GM19239 (cell line): ENCODE measurements around the gene DMD.
A peak's percentile ranks its signal among the peaks of the same experiment; 100 is the strongest.
"Not testable (repeated sequence)": the region's sequence is repeated elsewhere in the genome, so short reads cannot be mapped to it uniquely, and the experiment has no call there.

Source experiments
- DNase-seq: peaks from one replicate; pipeline ENCODE4 v3.0.0; 2011; ENCODE audit warnings: low spot score; ENCODE audit not compliant: insufficient read length
- FAIRE-seq: peaks from 2 replicates; lab custom pipeline; 2011; peaks lifted over from hg19 to GRCh38; lab: Jason Lieb, UNC

The DMD gene

DNA sequence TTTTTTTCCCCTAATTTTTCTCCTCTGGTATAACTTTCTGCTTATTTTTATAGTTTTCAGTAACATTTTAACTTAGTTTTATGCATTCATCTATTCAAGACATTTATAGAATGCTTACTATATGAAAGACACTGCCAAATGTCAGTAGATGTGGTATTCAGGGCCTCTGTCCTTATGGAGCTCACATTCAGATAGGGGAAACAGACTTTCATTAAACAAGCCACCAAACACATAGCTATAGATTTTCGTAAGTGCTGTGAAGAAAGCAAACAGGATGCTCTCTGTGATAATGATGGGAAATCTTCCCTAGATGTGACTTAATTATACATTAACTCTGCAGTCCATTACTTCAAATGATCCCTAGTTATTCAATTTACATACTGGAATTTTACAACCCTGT is 1777.5 kb downstream of the DMD start:
- no peak for DNase-seq
- FAIRE-seq = no peak

DNA sequence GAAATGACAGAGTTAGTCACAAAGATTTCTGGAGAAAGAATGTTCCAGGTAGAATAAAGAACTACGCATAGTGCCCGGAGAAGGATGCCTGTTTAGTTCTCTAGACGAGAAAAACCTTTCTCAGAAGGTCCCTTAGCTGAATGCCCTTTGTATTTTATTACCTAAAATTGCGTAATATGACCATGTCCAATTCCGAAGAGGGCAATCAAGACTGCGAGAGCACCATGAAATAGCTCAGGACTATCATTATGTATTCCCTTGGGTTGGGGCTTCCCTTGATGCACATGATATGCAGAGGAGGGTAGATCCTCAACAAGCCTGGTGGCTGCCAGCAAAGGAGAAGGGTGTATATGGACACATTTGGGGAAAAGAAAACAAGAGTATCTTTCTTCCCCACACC is 1781.4 kb downstream of the DMD start:
- FAIRE-seq = no peak
- no peak for DNase-seq

DNA sequence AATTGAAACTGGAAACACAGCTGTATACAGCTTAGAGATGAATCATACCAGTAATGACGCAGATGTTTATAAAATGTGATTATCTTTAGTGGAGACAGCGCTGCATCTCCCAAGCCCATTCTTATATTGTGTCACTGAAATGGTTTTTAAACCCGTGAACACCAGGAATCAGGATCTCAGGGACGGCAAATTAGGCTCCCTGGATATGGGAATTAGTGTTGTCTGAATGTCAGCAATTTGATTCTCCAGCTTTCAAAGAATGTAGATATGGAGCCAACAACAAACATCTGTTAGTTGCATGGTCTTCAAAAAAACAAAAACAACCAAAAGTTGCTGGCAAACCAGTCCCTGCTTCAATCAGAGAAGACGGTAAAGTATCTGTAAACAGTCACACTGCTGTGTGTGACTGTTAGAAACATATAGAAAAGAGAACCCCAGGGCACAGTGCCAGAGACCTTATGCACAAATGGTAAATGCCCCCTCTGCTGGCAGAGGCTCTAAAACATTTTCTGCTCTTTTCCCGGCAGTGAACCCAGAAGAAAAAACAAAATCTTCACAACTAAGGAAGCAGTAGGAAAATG is 1787.7 kb downstream of the DMD start:
- DNase-seq = peak; percentile 1

DNA sequence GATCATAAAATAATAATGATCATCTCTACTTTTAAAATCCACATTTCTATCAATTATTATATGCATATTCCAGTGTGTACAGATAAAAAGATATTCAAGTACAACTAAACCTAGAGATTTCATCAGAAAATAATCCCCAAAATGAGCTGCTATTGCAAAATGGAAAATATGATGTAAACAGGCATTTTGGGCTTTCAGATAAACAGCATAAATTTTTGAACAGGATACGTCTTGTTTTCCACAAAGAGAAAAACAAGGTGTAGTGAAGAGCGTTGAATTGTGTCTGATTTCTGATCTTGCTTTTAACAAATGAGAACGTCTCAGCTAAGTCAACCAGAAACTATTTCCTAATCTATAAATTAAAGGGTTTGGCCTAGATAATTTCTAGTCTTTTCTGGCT is 1789.9 kb downstream of the DMD start:
- DNase-seq (no peak), FAIRE-seq (no peak)

More for the DNA sequence above, 1787.7 kb downstream of the DMD start:
- peak; percentile 37 for FAIRE-seq

DNA sequence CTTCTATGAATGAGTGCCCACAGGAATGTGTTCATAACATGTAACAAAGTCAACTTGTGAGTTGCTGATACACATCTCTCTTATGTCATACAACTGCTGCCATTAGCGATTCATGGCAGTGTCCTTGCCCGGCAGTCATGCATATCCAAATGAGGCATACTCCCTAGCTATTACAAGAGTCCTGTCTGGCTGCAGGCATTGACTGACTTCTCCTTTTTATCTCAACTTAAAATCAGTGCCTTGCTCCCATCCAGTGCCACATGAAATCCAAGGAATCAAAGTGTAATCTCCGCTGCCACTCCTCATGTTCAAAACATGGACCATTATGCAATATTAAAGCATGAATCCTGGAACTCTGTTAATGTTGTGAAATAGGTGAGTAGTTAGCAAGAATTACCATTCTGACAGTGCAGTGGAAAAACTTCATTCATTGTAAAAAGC is 1790.6 kb downstream of the DMD start:
- peak; percentile 39 for FAIRE-seq

DNA sequence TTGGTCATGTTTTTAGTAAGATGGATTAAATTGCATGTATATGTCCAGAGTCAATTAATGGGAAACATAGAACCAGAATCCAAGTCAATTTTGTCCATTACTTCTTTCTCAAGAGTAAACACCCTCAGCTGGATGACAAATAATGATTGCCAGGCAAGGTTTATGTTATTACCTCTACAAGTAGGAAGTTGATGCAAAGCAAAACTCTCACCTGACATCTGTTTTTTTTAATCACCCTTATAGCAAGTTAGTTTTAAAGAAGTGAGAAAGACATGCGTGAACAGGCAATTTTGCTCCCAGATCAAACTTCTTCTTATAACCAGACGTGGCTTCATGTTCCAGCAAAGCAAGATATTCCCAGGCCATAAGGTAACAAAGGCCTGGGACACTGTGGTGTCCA is 1791.0 kb downstream of the DMD start:
- no peak for FAIRE-seq
- no peak for DNase-seq

More for the DNA sequence above, 1790.6 kb downstream of the DMD start:
- no peak for DNase-seq

DNA sequence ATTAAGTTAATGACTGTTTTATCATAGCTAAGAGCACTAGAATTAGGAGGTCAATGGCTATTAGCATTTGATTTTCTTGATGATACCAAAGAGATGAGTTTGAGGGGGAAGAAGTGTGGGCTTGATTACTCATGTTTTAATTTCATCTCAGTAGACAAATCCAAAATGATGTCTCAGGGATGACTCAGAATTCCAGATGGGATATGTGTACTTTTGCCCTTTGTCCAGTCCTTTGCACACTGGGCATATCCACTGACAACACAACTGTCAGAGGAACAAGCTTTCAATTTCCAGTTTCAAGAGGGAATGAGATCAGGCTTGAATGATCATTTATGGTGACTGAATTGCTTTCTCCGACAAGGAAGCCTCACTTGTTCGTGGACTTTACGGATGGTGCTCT is 1814.2 kb downstream of the DMD start:
- FAIRE-seq (no peak), DNase-seq (no peak)

DNA sequence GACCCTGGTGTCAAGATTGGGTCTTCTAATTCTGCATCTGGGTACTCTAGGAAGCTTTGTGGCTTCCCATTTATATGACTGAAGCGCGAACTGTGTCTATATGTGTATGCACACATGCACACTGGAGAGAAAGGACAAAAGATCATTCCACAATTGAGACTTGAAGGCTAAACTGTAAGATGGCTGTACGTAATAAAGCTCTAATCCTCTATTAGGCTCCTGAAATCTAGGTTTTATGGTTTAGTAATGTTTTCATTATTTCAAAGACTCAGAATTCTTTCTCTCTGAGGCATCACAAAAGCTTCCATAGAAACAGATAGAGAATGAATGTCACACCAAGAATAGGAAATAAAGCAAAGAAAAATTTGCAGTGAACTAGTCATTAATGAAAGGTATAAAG is 1818.8 kb downstream of the DMD start:
- DNase-seq = no peak
- no peak for FAIRE-seq

DNA sequence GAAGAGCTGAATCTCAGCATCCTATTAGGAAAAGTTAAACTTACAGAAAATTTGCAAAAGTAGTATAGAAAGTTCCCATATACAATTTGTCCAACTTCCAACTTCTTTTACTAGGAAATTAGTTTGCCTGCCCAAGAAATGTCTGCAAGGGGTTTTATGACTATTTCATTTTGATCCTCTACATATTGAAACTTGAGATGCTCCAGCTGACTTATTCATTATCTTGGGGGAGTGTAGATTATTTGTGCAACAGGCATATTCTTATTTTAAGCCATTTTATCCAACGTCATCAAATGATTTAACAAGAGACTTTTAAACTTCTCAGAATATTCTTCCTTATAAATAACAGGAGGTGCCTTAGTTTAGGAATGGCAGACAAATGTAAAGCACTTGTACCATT is 1822.4 kb downstream of the DMD start:
- FAIRE-seq = no peak
- no peak for DNase-seq

DNA sequence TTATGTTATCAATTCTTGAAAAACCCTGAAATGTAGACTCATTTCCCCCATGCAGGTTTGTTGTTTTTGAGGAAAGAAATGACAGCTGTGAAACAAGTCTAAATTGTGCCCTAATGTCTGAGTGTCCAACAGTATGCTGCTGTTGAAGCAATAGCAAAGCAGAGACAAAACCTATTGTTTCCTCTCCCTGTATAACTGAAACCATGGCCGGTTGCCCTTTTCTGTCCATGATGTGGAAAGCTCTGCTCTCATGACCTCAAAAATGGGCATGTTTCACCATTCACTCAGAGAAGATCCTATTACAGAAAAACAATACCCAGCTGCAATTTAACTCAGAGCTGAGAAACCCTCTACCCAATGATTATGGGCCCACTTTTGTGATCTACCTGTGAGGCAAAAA is 1826.9 kb downstream of the DMD start:
- FAIRE-seq = peak; percentile 56
- DNase-seq = no peak

DNA sequence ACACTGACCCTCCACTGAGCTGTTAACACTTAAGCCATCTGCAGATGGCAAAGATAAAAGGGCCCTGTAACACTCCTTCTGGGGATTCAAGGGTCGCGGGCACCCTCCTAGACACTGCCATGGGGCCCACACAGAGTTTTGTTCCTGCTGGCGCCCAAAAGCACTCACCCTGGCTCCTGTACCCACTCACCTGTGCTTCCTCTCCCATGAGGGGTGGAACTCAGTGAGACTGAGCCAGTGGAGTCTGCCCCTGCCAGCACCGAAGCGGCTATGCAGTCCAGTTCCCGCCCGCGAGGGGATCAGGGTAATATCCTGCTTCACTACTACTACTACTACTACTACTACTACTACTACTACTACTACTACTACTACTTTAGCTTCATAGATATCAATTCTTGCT is 1827.4 kb downstream of the DMD start:
- FAIRE-seq (no peak), DNase-seq (no peak)

DNA sequence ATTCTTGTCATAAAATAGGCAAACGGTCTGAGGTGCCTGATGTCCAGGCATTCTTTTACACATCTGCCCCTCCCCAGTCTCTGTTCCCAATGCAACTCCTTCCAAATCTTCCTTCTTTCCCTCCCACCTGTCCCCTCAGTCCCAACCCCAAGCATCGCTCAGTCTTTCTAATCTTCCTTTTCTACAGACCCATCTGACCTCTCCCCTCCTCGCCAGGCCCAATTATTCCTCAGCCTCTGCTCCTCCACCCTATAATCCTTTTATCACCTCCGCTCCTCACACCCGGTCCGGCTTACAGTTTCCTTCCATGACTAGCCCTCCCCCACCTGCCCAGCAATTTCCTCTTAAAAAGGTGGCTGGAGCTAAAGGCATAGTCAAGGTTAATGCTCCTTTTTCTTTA is 1832.4 kb downstream of the DMD start:
- not testable (repeated sequence) for FAIRE-seq, DNase-seq

DNA sequence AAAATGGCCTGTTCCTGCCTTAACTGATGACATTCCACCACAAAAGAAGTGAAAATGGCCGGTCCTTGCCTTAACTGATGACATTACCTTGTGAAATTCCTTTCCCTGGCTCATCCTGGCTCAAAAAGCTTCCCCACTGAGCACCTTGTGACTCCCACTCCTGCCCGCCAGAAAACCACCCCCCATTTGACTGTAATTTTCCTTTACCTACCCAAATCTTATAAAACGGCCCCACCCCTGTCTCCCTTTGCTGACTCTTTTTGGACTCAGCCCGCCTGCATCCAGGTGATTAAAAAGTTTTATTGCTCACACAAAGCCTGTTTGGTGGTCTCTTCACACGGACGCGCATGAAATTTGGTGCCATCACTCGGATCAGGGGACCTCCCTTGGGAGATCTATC is 1833.5 kb downstream of the DMD start:
- not testable (repeated sequence) for FAIRE-seq, DNase-seq

DNA sequence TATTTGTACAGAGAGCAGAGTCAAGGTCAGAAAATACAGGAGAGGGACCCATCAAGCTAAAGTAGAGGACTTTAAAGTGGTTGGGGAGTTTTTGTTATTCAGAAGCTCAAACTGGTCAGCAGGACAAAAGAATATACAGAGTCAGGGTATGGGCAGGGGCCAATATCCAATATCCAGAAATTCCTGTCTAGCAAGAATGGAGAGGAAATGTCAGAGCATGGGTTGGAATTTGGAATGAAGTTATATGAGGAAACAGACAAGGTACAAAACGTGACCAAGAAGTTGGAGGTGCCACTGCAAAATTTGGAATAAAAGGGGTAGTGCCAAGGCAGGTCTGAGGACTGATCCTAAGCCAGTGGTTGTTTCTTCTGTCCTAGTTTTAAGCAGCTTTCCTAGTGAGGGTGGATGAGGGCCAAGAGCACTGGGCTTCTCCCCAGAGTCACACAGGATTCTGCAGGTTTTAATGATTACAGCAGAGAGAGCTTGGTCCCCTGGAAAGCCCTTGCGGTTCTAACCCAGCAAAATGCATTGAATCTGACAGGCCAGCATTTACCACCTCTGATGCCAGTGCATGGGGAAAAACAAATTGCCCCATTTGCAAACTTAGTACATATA is 1834.8 kb downstream of the DMD start:
- DNase-seq (no peak), FAIRE-seq (no peak)

DNA sequence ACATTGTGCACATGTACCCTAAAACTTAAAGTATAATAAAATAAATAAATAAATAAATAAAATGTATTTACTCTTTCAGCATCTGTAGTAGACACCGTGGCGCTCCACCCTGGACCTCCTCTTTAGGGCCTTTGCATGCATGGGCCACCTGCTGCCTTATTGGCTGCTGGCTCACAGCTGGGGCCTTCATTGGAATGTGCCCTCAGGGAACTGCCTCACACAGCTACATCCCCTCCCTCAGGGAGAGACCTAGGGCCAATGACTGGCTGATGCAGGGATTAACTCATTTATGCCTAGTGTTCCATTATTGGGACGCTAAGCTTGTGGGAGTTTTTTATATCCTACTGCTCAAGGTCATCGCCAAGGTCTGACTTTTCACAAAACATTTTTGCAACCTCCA is 1836.6 kb downstream of the DMD start:
- DNase-seq (no peak), FAIRE-seq (peak; percentile 40)

DNA sequence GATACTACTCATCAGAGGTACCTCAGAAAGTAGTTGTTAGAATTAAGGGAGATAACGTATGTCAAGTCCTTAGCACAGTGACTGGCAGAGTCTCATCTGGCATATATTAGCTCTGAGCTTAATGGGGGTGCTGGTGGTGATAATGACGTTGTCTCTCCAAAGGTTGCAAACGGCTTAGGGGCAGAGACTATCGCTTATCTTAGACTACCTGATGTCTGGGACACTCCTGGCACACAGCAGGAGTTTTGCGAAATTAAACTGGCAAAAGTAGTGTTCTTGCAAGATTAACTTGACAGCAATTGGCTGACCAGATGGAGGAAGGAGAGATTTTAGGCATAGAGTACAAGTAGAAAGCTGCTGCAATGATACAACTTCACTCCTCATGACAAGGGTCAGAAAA is 1839.4 kb downstream of the DMD start:
- FAIRE-seq (no peak), DNase-seq (no peak)

DNA sequence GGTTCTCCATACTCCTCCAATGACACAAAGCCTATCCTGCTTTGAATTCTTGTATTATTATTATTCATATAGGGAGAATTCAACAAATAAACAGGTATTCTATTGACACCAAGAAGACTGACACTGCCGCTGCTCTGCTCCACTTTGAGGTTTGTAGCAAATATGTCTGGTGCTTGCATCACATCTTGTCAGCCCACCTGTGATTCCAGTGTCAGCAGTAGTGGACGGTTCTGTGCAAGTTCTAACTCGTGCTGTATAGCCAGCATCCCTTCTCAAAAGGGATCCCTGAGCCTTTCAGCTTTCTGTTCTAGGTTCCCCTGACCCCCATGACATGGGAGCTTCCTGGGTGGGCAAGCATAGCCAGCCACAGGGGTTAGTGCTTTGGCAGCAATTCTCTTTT is 1843.5 kb downstream of the DMD start:
- no peak for FAIRE-seq

DNA sequence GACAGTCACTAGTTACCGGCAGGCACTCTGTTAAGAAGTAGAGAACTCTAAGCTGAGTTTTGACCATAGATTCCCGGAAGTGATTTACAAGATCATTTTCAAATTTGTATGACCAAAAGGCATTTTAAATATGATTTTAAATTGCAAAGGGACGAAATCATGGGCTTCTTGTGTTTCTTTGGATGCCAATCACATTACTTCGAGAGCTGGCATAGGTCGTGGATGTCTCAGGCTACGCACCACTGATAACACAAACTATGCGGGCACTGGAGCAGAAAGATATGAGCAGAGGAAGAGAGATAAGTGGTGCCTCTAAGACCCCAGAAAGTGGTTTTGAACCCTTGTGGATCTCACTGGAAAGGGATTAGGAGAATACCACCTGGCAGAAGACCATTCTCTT is 1845.3 kb downstream of the DMD start:
- DNase-seq = no peak
- FAIRE-seq = no peak

More for the DNA sequence above, 1843.5 kb downstream of the DMD start:
- DNase-seq = no peak

DNA sequence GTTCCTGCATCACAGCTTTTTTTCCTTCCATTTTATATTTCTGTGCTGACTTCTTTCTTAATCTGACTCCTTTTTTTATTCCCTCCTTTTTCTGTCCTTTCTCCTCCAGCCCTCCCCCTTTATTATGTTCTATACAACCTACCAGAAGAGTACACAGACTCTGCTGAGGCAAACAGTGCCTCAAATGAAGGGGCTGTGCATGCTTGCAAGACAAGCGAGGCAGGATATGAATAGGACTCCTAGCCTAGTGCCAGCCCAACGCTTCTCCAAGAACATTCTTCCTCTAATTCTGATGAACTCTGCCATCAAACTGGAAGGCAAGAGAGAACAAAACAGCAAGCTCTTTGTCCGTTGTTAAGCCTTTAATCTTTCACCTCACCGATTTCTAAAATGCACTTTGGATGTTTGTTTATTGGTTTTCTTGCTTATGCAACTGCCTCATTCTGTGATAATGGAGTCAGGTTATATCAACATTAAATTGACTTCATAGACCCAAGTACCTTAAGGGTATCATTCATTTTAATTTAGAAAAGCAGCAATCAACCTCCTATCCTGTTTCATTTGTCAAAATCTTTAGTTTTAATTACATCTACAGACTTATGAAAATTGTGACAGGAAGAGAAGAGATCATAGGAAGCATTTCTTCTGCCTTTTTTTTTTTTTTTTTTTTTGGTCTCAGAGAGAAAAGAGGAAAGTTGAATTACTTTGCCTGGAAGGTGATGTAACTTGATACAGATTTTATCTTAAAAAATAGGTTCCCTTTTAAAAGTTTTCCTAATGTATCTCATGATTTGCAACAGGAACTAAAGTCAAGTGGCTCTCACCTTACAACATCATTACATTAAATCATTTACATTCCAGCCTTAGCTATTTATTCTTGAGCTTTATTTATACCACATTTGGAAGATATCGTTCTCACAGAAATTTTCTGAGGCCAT is 1854.8 kb downstream of the DMD start:
- no peak for FAIRE-seq
- DNase-seq = no peak

DNA sequence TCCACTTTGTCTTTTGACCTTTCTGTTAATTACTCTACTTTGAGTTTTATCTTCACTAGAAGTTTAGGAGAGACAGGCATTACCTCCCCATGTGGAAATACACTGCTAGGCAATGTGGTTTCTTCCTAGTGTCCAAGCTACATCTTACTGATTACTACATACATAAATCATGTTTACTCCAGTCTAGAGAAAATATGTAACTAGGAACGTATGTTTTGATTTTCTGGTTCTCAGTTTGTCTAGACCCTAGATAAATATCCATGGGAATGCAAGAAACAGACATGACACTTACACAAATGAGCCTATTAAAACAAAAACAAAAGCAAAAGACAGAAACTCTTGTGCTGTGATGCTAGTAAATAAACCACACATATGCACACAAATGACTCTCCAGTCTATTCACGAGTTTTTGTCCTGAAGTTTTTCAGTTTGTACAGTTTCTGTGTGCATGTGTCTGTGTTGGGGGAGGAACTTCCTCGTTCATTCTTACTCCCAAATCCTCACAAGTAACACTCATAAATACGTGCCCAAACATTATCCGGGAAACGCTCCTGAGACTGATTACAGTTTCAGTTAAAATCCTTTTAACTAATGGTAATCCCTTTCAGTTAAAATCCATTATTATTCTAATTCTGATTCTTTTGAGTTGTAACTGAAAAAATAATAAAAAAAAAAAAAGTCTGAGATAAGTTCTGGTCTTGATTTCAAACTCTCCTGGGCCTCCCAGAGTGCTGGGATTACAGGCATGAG is 1856.0 kb downstream of the DMD start:
- FAIRE-seq = no peak
- DNase-seq = no peak
